GF-D8 (cell line): ENCODE results near the gene AGBL5.
"Not testable (repeated sequence)": the region's sequence is repeated elsewhere in the genome, so short reads cannot be mapped to it uniquely, and the experiment has no call there.

ENCODE experiments used
- DNase-seq: peaks from one replicate; lab custom pipeline; 2025; lab: John Stamatoyannopoulos, UW

Gene AGBL5

GRCh38 chr2:27093430-27094352 lies 42.2 kb downstream of the AGBL5 start:
- no peak for DNase-seq

GRCh38 chr2:27094353-27094984 lies 43.0 kb downstream of the AGBL5 start:
- DNase-seq: no peak

- no peak for DNase-seq
These were observed 43.9 kb downstream of the AGBL5 start for GRCh38 chr2:27095427-27095744.

GRCh38 chr2:27095745-27096651 lies 44.5 kb downstream of the AGBL5 start:
- DNase-seq: no peak

GRCh38 chr2:27096748-27097297 lies 45.4 kb downstream of the AGBL5 start:
- no peak for DNase-seq

- DNase-seq: no peak
These were observed 45.9 kb downstream of the AGBL5 start for GRCh38 chr2:27097341-27097740.

GRCh38 chr2:27099334-27099955 lies 48.0 kb downstream of the AGBL5 start:
- no peak for DNase-seq

GRCh38 chr2:27100036-27100435 lies 48.6 kb downstream of the AGBL5 start:
- DNase-seq: no peak

GRCh38 chr2:27102329-27102728 lies 50.9 kb downstream of the AGBL5 start:
- DNase-seq: no peak

GRCh38 chr2:27105981-27106380 lies 54.5 kb downstream of the AGBL5 start:
- no peak for DNase-seq

GRCh38 chr2:27108221-27108620 lies 56.8 kb downstream of the AGBL5 start:
- no peak for DNase-seq

GRCh38 chr2:27109083-27109482 lies 57.6 kb downstream of the AGBL5 start:
- no peak for DNase-seq

GRCh38 chr2:27110603-27111352 lies 59.3 kb downstream of the AGBL5 start:
- DNase-seq: not testable (repeated sequence)

GRCh38 chr2:27111392-27112078 lies 60.1 kb downstream of the AGBL5 start:
- DNase-seq: not testable (repeated sequence)

GRCh38 chr2:27115519-27115918 lies 64.1 kb downstream of the AGBL5 start:
- DNase-seq: no peak

GRCh38 chr2:27117995-27118524 lies 66.6 kb downstream of the AGBL5 start:
- no peak for DNase-seq

GRCh38 chr2:27118525-27119329 lies 67.3 kb downstream of the AGBL5 start, which contains the start of gene CGREF1:
TSS of gene CGREF1 (minus strand) at chr2:27119128. CDS start at chr2:27104366, 14,762 bp downstream.
- DNase-seq: no peak

- DNase-seq: not testable (repeated sequence)
These were observed 67.8 kb downstream of the AGBL5 start for GRCh38 chr2:27119330-27119670.
